K562 (cell line): Measurements from ENCODE around the gene GUCA1A. TPM values are rescaled to one million over a fixed set of nuclear protein-coding genes. Genes with fewer than 3 reads are reported as not detected.

Source experiments
- ATAC-seq: fragments of 200-7000 bp; cut with Tn5 transposase; 3 replicates; pipeline ENCODE4 v1.9.1; 2020; ENCODE audit warnings: moderate library complexity
- BruUV-seq: library from RNA; stranded (reverse); fragments of 400-500 nt; replicated peaks from 2 replicates; lab custom pipeline; 2021; lab: Mats Ljungman, UMichigan
- CTCF ChIA-PET: fragments of 300-600 bp; formaldehyde crosslinking; extraction: SDS; loops from one replicate; lab custom pipeline; 2021; ENCODE audit warnings: low intra/inter-chr PET ratio; lab: Yijun Ruan, JAX
- POLR2A ChIA-PET: fragments of 300-600, 350-650 bp; sonication (Branson Sonifier 250); formaldehyde crosslinking; extraction: SDS; loops from one replicate; lab custom pipeline; 2021; ENCODE audit warnings: antibody characterized with exemption, inconsistent platforms; lab: Yijun Ruan, JAX
- DNase-seq, 4 experiments: peaks; one replicate each; pipeline versions ENCODE4 v3.0.0 to v3.0.0-alpha.2; 2011 to 2018; ENCODE audit warnings: low spot score in 3 of 4, mixed read lengths in 3 of 4; ENCODE audit errors: extremely low read depth in 1 of 4
- FAIRE-seq: peaks from 2 replicates; lab custom pipeline; 2011; peaks lifted over from hg19 to GRCh38; lab: Jason Lieb, UNC
- H2AFZ ChIP-seq: 2 replicates; pipeline ENCODE4 v1.6.0; 2011; ENCODE audit warnings: low read depth, low read length, control low read depth, inconsistent platforms
- H3K27ac ChIP-seq: fragments of 200-600 bp; 3 replicates; pipeline ENCODE4 v1.8.0; 2011; ENCODE audit warnings: low read depth, mild to moderate bottlenecking, control low read depth, inconsistent platforms, low read length, moderate library complexity, mixed read lengths; ENCODE audit errors: extremely low read depth
- H3K27me3 ChIP-seq, 2 experiments: fragments of 300-600 bp in 1 of 2; 2 replicates in 1 of 2; 3 replicates in 1 of 2; pipeline versions ENCODE4 v1.6.0 to v1.8.0; 2011; ENCODE audit warnings: inconsistent platforms in 2 of 2, low read length in 2 of 2, mild to moderate bottlenecking in 1 of 2, mixed read lengths in 1 of 2, moderate library complexity in 1 of 2; ENCODE audit not compliant: control insufficient read depth in 2 of 2, insufficient read depth in 2 of 2
- H3K36me3 ChIP-seq: fragments of 300-600 bp; 3 replicates; pipeline ENCODE4 v1.8.0; 2011; ENCODE audit warnings: mild to moderate bottlenecking, low read length, inconsistent platforms; ENCODE audit not compliant: control insufficient read depth, insufficient read depth
- H3K4me1 ChIP-seq, 2 experiments: fragments of 200-600 bp in 1 of 2; replicated peaks in 1 of 2; 2 replicates in 1 of 2; 3 replicates in 1 of 2; pipeline versions ENCODE4 v1.5.1 to v1.8.0; 2011; ENCODE audit warnings: inconsistent platforms in 2 of 2, low read length in 2 of 2, mild to moderate bottlenecking in 1 of 2, mixed read lengths in 1 of 2, moderate library complexity in 1 of 2; ENCODE audit not compliant: control insufficient read depth in 2 of 2, insufficient read depth in 2 of 2
- H3K4me2 ChIP-seq: 2 replicates; pipeline ENCODE4 v1.6.1; 2011; ENCODE audit warnings: low read length, control low read depth, inconsistent platforms, mixed read lengths; ENCODE audit not compliant: insufficient read depth
- H3K4me3 ChIP-seq: fragments of 200-600 bp; sonication (generic), shearing (Covaris generic); 2 replicates; pipeline ENCODE4 v1.5.1; 2016; ENCODE audit warnings: control low read depth, inconsistent platforms
- H3K79me2 ChIP-seq: fragments of 200-600 bp; 3 replicates; pipeline ENCODE4 v1.8.0; 2011; ENCODE audit warnings: low read length, inconsistent platforms; ENCODE audit not compliant: control insufficient read depth, insufficient read depth
- H3K9ac ChIP-seq, 2 experiments: 2 replicates each; pipeline versions ENCODE4 v1.6.0 to v1.6.1; 2011; ENCODE audit warnings: low read depth in 2 of 2, low read length in 2 of 2, control low read depth in 1 of 2, inconsistent platforms in 1 of 2, mild to moderate bottlenecking in 1 of 2, mixed read lengths in 1 of 2; ENCODE audit not compliant: insufficient read depth in 1 of 2
- H3K9me1 ChIP-seq: one replicate; pipeline ENCODE4 v1.6.0; 2011; ENCODE audit warnings: inconsistent platforms, mild to moderate bottlenecking, low read length, moderate library complexity; ENCODE audit not compliant: control insufficient read depth, insufficient read depth
- H3K9me3 ChIP-seq: replicated peaks from 2 replicates; pipeline ENCODE4 v1.5.1; 2011; ENCODE audit warnings: low read depth, low read length, inconsistent platforms; ENCODE audit not compliant: control insufficient read depth, insufficient read depth
- H4K20me1 ChIP-seq: replicated peaks from 2 replicates; pipeline ENCODE4 v1.6.1; 2011; ENCODE audit warnings: low read length, inconsistent platforms, mixed read lengths; ENCODE audit not compliant: control insufficient read depth, insufficient read depth
- ARID1B ChIP-seq: fragments of 450-650 bp; IDR thresholded peaks from 2 replicates; pipeline ENCODE4 v1.6.1; 2016; ENCODE audit warnings: antibody characterized with exemption, mild to moderate bottlenecking, inconsistent platforms
- CREB1 ChIP-seq, 2 experiments: sonication (generic) in 1 of 2; formaldehyde crosslinking in 1 of 2; IDR thresholded peaks; 2 replicates each; pipeline versions ENCODE4 v1.6.1 to v1.8.0; 2012 to 2022; ENCODE audit warnings: inconsistent platforms in 1 of 2, mild to moderate bottlenecking in 1 of 2, missing genetic modification reagents in 1 of 2, moderate library complexity in 1 of 2
- DDX20 ChIP-seq: fragments of 450-650 bp; IDR thresholded peaks from 2 replicates; pipeline ENCODE4 v1.6.1; 2016; ENCODE audit warnings: missing genetic modification characterization, low read depth, mild to moderate bottlenecking, missing compliant biosample characterization, moderate library complexity
- FIP1L1 ChIP-seq: fragments of 200-400 bp; formaldehyde crosslinking; IDR thresholded peaks from 2 replicates; pipeline ENCODE4 v1.6.1; 2018; ENCODE audit warnings: mild to moderate bottlenecking, low read depth, low read length; ENCODE audit not compliant: poor library complexity, severe bottlenecking
- FOXJ2 ChIP-seq: fragments of 200-800 bp; sonication (Bioruptor generic); IDR thresholded peaks from 2 replicates; pipeline ENCODE4 v1.6.1; 2016; ENCODE audit warnings: missing genetic modification characterization, missing compliant biosample characterization
- GATAD2A ChIP-seq: fragments of 450-650 bp; IDR thresholded peaks from 2 replicates; pipeline ENCODE4 v1.6.1; 2017
- HMG20A ChIP-seq: fragments of 450-650 bp; formaldehyde crosslinking; conservative IDR thresholded peaks from 2 replicates; pipeline ENCODE4 v1.4.0; 2020; ENCODE audit warnings: mild to moderate bottlenecking, mixed read lengths
- JUND ChIP-seq, 2 experiments: IDR thresholded peaks; 2 replicates in 1 of 2; 3 replicates in 1 of 2; pipeline ENCODE4 v1.6.1; 2011; ENCODE audit warnings: borderline replicate concordance in 2 of 2, low read depth in 2 of 2, low read length in 2 of 2, improper control_type of control experiment in 1 of 2, missing biosample characterization in 1 of 2, missing genetic modification characterization in 1 of 2, missing genetic modification reagents in 1 of 2
- MCM2 ChIP-seq: fragments of 450-650 bp; IDR thresholded peaks from 2 replicates; pipeline ENCODE4 v1.6.1; 2017; ENCODE audit warnings: low read depth, mild to moderate bottlenecking
- NCOR1 ChIP-seq: fragments of 450-650 bp; IDR thresholded peaks from 2 replicates; pipeline ENCODE4 v1.6.1; 2016; ENCODE audit warnings: mild to moderate bottlenecking, moderate library complexity
- RBM25 ChIP-seq: fragments of 200-400 bp; formaldehyde crosslinking; IDR thresholded peaks from 2 replicates; pipeline ENCODE4 v1.6.1; 2018; ENCODE audit warnings: low read length, low read depth, moderate library complexity; ENCODE audit not compliant: severe bottlenecking
- SMAD4 ChIP-seq: fragments of 250-450 bp; sonication (Bioruptor Pico); conservative IDR thresholded peaks from 2 replicates; pipeline ENCODE4 v1.8.0; 2021; ENCODE audit warnings: inconsistent platforms, mild to moderate bottlenecking, moderate library complexity
- SOX6 ChIP-seq: fragments of 450-650 bp; IDR thresholded peaks from 2 replicates; pipeline ENCODE4 v1.6.1; 2014; ENCODE audit warnings: mild to moderate bottlenecking
- SP1 ChIP-seq: sonication (generic); formaldehyde crosslinking; IDR thresholded peaks from 2 replicates; pipeline ENCODE4 v1.8.1; 2022; ENCODE audit warnings: mild to moderate bottlenecking, missing genetic modification reagents
- SUPT5H ChIP-seq: fragments of 450-650 bp; IDR thresholded peaks from 2 replicates; pipeline ENCODE4 v1.6.1; 2016
- ZFX ChIP-seq: sonication (generic); formaldehyde crosslinking; IDR thresholded peaks from 2 replicates; pipeline ENCODE4 v1.8.0; 2022; ENCODE audit warnings: mild to moderate bottlenecking, missing genetic modification reagents, moderate library complexity
- ZNF212 ChIP-seq: fragments of 450-650 bp; formaldehyde crosslinking; IDR thresholded peaks from 2 replicates; pipeline ENCODE4 v1.4.0; 2020; ENCODE audit warnings: mild to moderate bottlenecking
- ZNF699 ChIP-seq: fragments of 250-450 bp; sonication (Bioruptor Pico); IDR thresholded peaks from 2 replicates; pipeline ENCODE4 v1.8.0; 2021; ENCODE audit warnings: mild to moderate bottlenecking, moderate library complexity; ENCODE audit not compliant: insufficient replicate concordance
- ZNF785 ChIP-seq: fragments of 250-450 bp; sonication (Bioruptor Pico); IDR thresholded peaks from 2 replicates; pipeline ENCODE4 v1.4.0; 2020; ENCODE audit warnings: mild to moderate bottlenecking
- WGBS: fragments of 100-300 bp; shearing (Covaris generic); methylation state at CpG from one replicate; pipeline ENCODE4 v1.1.6; 2016; ENCODE audit warnings: low coverage, mixed read lengths; ENCODE audit not compliant: insufficient coverage; ENCODE audit errors: missing lambda C conversion rate; 5-methylcytosine and 5-hydroxymethylcytosine counted together
- in situ Hi-C: fragments of 300-500 bp; cut with MboI; formaldehyde crosslinking; loops from 4 replicates; pipeline ENCODE4 v1.15.0; 2018; ENCODE audit warnings: inconsistent platforms, mixed read lengths
- intact Hi-C: fragments of 100-400 bp; cut with micrococcal nuclease; formaldehyde crosslinking; loops from 2 replicates; pipeline ENCODE4 v1.14.2; 2022
- polyA plus RNA-seq, 8 experiments: library from polyadenylated mRNA; depleted of rRNA in 4 of 8; stranded (reverse) in 5 of 8; unstranded in 3 of 8; fragments of >200 nt; fragmentation: Nextera tagmentation in 2 of 8; fragmentation: Illumina TruSeq in 1 of 8; extraction: Ambion mirVana in 2 of 8; extraction: Trizol in 1 of 8; gene quantifications; 2 replicates each; pipeline versions ENCODE4 v1.2.1 to v1.2.3, GENCODE V29; 2011 to 2014; ENCODE audit warnings: inconsistent platforms in 1 of 8, missing spikeins in 1 of 8
- total RNA-seq, 7 experiments: library from RNA; depleted of rRNA in 6 of 7; stranded (reverse); fragments of >200 nt in 6 of 7; fragmentation: Illumina TruSeq in 2 of 7; extraction: Trizol in 2 of 7; gene quantifications; 2 replicates each; pipeline versions ENCODE4 v1.2.1 to v1.2.3, GENCODE V29; 2011 to 2021; ENCODE audit warnings: low replicate concordance in 1 of 7
- TF ChIP-seq, protein P1 (sequence below): sonication (generic); formaldehyde crosslinking; IDR thresholded peaks from 2 replicates; pipeline ENCODE4 v1.8.0; 2022; ENCODE audit warnings: mild to moderate bottlenecking, missing genetic modification reagents

GUCA1A gene
- total and polyA plus RNA-seq, 9 of the 15 experiments (the other 6 are each of a cell fraction or from before 2014, with no cell fraction given): not detected

DNA sequence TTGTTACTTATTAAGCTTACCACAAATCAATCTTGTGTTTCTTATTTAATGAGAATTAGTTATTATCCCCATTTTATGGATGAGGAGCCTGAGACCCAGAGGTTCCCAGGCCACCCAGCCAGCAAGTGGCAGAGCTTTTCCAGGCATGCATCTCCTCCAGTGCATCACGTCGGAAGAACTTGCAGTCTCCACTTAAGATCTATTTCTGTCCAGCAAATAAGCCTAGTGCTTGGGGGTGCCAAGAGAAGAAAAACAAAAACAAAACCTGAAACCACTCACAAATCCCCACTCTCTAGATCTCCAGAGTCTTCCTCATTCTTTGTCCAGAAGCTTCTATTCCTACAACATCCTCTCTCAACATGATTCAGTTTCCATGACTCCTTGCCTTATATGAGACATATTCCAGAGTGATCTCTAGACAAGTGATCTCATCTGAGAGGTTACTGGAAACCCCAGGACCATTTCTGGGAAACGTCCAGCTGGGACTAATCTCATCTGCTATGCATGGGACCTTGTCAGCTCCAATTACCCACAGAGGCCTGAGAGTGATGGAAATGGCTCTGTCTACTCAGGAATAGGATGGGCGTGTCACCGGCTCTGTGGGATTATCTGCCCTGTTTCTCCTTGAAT, 17.5 kb downstream of the GUCA1A start:
- H3K4me3 ChIP-seq: no peak overlapping the region
- BruUV-seq: no TSS peak
- POLR2A ChIA-PET: interaction anchor here (0.6 kb wide), 1 partner anchor 93 kb away, joined by 3 read pairs; no protein-coding TSS in a partner anchor
- WGBS: 31% methylated on average over 5 of the region's 5 CpGs
- H3K27ac ChIP-seq: no peak overlapping the region
- in situ Hi-C loops: no loop called here
- H3K4me1 ChIP-seq: peaks cover 23 to 24% of the 10 kb centered on the region in 2 experiments
- no peak overlapping the region for H3K9ac ChIP-seq
- no peaks in the 10 kb centered on the region for H3K9me3 ChIP-seq
- CTCF ChIA-PET: no interaction called here
- peak in 2 of 4 experiments; percentile 56 to 73 for DNase-seq
- peak; percentile 27; the same call in 2 of the 3 replicates for ATAC-seq
- H3K79me2 ChIP-seq: no peaks in the 10 kb centered on the region
- H3K4me2 ChIP-seq: peak overlapping the region; percentile 20; the same call in 1 of the 2 replicates
- H3K36me3 ChIP-seq: no peaks in the 10 kb centered on the region
- H3K27me3 ChIP-seq: no peaks in the 10 kb centered on the region
- H4K20me1 ChIP-seq: no peaks in the 10 kb centered on the region
- FAIRE-seq: peak; percentile 60
- intact Hi-C loops: loop anchor here (10.0 kb wide), 1 partner anchor 256 kb away; no protein-coding TSS in a partner anchor
- no peaks in the 10 kb centered on the region for H3K9me1 ChIP-seq
- no peak overlapping the region for H2AFZ ChIP-seq
- TF ChIP-seq ZFX (no peak), SMAD4 (peak; percentile 55), SUPT5H (no peak), DDX20 (tag) (no peak), ARID1B (peak; percentile 65), ZNF212 (CRISPR knock-in tag) (no peak), SOX6 (no peak), ZNF699 (CRISPR knock-in tag) (no peak), SP1 (CRISPR knock-in tag) (no peak), MCM2 (no peak), HMG20A (CRISPR knock-in tag) (no peak), GATAD2A (no peak), JUND (IDR thresholded peaks at IDR 0.05; ENCODE audit: borderline replicate concordance, low read depth, low read length) (peak; percentile 25; the same call in 1 of the 2 replicates), JUND (tag; IDR thresholded peaks at IDR 0.05; ENCODE audit: borderline replicate concordance, low read depth, low read length) (peak; percentile 56; the same call in 1 of the 3 replicates), RBM25 (peak; percentile 79), FOXJ2 (tag) (no peak), NCOR1 (no peak), ZNF785 (no peak), FIP1L1 (no peak), CREB1 (IDR thresholded peaks at IDR 0.05) (no peak), CREB1 (CRISPR knock-in tag; IDR thresholded peaks at IDR 0.05) (no peak)
- TF ChIP-seq, protein P1, sequence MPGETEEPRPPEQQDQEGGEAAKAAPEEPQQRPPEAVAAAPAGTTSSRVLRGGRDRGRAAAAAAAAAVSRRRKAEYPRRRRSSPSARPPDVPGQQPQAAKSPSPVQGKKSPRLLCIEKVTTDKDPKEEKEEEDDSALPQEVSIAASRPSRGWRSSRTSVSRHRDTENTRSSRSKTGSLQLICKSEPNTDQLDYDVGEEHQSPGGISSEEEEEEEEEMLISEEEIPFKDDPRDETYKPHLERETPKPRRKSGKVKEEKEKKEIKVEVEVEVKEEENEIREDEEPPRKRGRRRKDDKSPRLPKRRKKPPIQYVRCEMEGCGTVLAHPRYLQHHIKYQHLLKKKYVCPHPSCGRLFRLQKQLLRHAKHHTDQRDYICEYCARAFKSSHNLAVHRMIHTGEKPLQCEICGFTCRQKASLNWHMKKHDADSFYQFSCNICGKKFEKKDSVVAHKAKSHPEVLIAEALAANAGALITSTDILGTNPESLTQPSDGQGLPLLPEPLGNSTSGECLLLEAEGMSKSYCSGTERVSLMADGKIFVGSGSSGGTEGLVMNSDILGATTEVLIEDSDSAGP (CRISPR knock-in tag): no peak
